GM21576 (cell line): ENCODE measurements around the gene DBI.
A peak's percentile ranks its signal among the peaks of the same experiment; 100 is the strongest.

Source experiments
- ATAC-seq: cut with Tn5 transposase; IDR thresholded peaks from one replicate; pipeline ENCODE4 v1.9.1; 2021; ENCODE audit warnings: mild to moderate bottlenecking, moderate library complexity; ENCODE audit not compliant: unreplicated experiment

Gene DBI

DNA sequence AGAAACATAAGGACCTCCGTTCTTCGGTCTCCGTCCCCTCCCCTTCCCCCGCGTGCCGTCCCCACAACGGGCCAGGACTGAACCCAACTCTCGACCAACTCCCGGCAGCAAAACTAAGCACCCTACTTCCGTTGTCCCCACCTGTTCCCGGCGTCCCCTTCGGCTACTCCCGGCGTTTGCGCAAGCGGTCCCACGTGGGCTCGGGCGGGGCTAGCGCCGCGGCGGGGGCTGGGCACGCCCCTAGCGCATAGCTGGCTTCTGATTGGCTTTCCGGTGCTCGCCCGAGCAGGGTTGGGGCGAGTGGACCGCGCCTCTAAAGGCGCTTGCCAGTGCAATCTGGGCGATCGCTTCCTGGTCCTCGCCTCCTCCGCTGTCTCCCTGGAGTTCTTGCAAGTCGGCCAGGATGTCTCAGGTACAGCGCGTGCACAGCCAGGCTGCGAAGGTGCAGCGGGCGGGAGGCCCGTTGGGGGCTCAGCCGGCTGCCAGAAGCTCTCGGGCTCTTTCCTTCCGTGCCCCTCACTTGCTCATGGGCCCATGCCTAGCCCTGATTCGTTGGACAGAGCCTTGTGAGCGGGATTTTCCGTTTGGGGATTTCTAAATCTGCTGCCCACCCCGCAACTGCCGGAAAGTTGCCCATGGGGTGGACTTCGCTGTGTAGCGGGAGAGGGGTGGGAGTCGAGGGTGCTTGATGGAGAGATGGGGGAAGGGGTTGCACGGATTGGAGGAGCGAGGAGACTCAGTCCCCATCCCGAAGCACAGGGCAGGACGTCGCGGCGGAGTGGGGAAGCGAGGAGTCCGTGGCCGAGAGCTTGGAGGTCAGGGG, at the start of gene DBI, which contains the start of gene C2orf76:
TSS of gene DBI (plus strand) at position 329 of the 823 bp plus-strand sequence. CDS start at position 404, 75 bp downstream.
TSS of gene C2orf76 (minus strand) at position 186 of the 823 bp plus-strand sequence. CDS start 26,875 bp downstream, outside the sequence.
- ATAC-seq: peak; percentile 93

GRCh38 chr2:119317554-119317953, 49.2 kb upstream of the DBI start:
- no peak for ATAC-seq

GRCh38 chr2:119319593-119319992, 47.2 kb upstream of the DBI start:
- no peak for ATAC-seq

- no peak for ATAC-seq
These were observed 43.3 kb upstream of the DBI start for GRCh38 chr2:119323459-119323858.

- no peak for ATAC-seq
These were observed 42.0 kb upstream of the DBI start for GRCh38 chr2:119324685-119325270.

- no peak for ATAC-seq
These were observed 39.8 kb upstream of the DBI start for GRCh38 chr2:119326938-119327337.

- no peak for ATAC-seq
These were observed 39.3 kb upstream of the DBI start for GRCh38 chr2:119327431-119327830.

DNA sequence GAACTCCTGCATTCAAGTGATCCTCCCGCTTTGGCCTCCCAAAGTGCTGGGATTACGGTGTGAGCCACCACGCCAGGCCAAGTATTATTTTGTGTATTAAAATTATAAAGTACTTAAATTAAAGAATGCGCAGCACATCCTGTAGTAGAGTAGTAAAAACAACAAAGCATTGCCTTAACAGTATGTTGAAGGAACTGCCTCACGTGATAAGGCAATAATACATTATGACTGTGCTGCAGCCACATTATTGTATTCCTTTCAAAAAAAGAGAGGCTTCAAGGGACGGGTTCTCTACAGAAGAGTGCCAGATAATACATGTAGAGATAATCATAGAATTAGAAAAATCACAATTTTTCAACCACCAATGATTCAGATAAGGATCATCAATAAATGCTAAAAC, 33.8 kb upstream of the DBI start:
- ATAC-seq: no peak

DNA sequence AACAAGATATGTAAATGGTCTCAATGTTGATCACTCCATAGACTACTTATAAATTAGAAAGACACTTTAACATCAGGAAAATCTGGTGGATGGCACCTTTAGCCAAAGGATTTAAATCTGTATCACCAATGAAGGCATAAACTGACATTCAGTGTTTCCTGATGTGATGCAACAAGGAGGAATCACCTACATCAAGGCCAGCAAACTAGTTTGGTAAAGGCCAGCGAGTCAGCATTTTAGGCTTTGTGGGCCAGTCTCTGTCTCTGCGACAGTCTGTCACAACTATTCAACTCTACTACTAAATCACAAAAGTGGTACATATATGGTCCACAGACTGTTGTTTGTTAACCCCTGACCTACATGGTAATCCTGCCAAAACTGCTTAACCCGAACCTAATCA, 33.4 kb upstream of the DBI start:
- ATAC-seq: no peak

GRCh38 chr2:119333833-119334232, 32.9 kb upstream of the DBI start:
- ATAC-seq: no peak

DNA sequence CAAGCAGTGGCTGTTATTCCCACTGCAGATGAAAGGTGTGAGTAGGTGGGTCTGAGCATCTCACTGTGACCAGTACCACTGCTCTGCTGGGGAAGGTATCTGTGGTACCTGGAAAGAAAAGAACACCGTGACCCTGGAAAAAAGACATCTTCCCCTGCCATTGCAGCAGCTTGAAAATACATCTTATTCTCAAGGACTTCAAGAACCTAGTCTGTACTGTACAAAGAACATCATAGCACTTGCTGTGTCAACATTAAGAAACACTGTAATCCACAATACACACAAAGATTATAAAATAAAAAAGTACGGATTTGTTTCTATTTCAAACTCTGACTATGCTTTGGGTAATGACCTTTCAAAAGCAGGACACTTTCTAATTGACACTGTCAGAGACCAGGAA, 29.0 kb upstream of the DBI start:
- no peak for ATAC-seq

- ATAC-seq: no peak
These were observed 28.5 kb upstream of the DBI start for GRCh38 chr2:119338272-119338671.

DNA sequence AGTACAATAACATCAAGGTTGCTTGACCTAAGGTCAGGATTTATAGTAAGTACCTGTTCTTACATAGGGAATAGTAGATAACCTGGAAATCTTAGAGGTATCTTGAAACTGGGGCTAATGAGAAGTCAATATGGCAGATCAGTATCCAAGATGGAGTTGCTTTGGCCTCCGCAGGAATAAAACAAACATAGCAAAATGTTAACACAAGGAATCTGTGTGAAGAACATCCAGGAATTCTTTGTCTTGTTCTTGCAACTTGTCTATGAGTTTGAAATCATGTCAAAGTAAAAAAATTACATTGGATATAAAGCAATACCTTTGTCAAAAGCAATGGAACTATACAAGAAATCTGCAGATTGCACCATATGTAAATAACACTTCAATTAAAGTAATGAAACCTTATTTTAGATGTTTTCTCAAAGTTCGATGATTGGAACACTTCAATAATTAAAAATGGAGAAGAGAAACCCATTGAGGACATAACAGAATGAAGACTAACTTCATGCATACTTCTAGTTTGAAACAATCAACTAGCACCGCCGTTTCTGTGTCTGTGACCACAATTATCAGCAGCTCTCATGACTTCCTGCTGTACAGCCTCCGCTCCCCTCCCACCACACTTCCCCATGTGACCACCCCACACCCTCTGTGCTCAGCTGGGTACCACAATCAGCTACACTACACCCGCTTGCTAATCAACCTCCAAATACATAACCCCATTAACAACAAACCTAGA, 27.8 kb upstream of the DBI start:
- peak; percentile 100 for ATAC-seq

DNA sequence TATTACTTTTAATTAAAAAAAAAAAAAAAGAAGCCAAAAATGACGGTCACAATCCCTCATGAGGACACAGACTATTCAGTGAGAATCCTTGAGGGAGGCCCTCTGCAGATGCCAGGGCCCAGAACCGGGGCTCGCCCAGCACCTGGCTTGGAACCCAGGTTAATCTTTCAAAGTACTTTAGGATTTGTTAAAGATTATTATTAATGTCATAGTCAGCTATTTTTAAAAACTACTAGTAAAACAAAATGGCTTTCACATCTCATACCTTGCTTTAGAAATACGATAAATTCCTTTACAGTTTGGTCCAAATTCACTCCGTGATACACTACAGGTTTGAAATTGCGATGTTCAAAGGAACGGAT, 27.2 kb upstream of the DBI start:
- ATAC-seq: no peak

DNA sequence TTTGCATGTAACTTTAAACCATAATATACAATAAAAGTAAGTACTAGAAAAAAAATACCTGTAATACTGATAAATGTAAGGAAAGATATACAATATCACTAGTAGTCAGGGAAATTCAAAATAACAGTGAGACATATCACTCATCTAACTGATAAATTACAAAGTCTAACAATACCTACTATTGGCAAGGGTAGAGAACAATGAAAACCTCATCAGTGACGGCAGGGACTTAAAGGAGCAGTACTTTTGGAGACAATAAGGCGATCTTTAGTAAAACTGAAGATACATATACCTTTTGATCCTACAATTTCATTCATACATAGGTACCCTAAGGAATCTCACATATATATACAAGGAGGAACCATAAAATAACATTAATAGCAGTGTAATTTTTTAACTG, 25.1 kb upstream of the DBI start:
- no peak for ATAC-seq

DNA sequence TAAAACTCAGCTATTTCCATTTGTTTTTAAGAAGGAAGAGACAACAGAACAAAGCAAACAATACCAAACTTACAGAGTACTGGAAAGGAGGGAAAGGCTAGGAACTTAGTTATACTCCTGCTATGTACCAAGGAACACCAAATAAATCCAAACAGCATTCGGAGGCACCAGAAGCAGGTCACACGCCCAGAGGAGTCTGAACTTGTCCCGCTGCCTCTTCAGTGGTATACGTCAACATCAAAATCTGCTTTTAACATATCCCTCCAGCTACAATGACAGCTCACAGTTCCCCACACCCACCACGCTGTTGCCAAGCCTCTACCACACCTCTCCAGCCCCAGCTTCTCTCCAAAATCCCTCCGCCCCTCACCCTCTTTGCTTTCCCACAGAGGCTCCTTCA, 17.5 kb upstream of the DBI start:
- no peak for ATAC-seq

- no peak for ATAC-seq
These were observed 16.3 kb upstream of the DBI start for GRCh38 chr2:119350311-119350998.

DNA sequence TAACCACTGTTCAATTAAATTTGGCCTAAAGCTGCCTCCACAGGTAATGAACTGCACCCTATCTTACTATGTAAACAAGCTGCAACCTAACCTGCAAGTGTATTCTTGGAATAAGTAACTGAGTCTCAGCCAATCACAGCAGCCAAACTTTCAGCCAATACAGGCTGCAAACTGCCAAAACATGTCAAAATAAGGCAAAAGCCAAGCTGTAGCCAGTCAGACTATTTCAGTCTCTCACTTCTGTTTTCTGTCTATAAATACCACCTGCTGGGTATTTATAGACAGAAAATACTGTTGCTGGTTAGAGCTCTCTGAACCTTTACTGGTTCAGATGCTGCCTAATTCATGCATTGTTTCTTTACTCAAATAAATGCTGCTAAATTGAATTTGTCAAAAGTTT, 14.4 kb upstream of the DBI start:
- peak; percentile 97 for ATAC-seq

GRCh38 chr2:119354860-119355259, 11.9 kb upstream of the DBI start:
- no peak for ATAC-seq

- ATAC-seq: no peak
These were observed 7.0 kb upstream of the DBI start for GRCh38 chr2:119359774-119360173.

GRCh38 chr2:119360423-119360966, 6.3 kb upstream of the DBI start:
- no peak for ATAC-seq
